Measurements from ENCODE around the gene DIP2C.
"Not testable (repeated sequence)": the region's sequence is repeated elsewhere in the genome, so short reads cannot be mapped to it uniquely, and the experiment has no call there.

DIP2C gene

GRCh38 chr10:472241-472910 lies 217.1 kb downstream of the DIP2C start:
- DNase-seq: no peak

GRCh38 chr10:470339-471003 lies 219.0 kb downstream of the DIP2C start:
- no peak for DNase-seq

DNA sequence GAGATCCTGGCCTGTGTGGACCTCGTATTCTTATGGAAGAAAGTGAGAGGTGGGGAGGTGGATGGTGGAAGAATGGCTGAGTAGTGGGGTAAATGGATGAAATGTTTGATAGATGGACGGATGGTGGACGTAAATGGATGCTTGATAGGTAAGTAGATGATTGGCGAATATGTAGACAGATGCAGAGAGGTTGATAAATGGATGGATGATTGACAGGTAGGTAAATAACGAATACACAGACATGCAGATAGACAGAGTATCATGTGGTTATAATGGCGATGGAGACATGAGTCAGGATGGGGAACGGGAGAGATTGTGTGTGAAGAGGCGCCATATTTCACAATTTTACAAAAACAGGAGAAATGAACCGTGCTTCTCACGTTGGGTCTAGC lies 219.5 kb downstream of the DIP2C start:
- no peak for DNase-seq

- DNase-seq: no peak
Observed at GRCh38 chr10:459743-460142, 229.7 kb downstream of the DIP2C start.

- DNase-seq: no peak
Observed at GRCh38 chr10:458421-458851, 231.0 kb downstream of the DIP2C start.

DNA sequence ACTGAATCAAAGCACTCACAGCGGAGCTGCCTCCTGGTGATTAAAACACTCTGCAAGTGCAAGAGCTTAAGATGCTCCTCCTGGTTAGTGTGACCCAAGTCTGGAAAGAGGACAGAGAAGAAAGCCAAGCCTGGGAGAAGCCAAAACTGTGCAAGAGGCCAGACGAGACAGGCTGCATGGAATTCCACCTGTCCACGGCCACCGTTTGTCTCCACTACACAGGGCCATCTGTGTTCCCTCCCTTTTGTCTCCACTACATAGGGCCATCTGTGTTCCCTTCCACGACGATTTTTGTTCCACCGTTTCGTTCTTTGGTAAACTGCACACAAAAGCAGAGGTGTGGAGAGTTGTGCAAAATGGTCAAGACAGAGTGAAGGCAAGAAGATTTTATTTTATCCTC lies 233.0 kb downstream of the DIP2C start:
- no peak for DNase-seq

DNA sequence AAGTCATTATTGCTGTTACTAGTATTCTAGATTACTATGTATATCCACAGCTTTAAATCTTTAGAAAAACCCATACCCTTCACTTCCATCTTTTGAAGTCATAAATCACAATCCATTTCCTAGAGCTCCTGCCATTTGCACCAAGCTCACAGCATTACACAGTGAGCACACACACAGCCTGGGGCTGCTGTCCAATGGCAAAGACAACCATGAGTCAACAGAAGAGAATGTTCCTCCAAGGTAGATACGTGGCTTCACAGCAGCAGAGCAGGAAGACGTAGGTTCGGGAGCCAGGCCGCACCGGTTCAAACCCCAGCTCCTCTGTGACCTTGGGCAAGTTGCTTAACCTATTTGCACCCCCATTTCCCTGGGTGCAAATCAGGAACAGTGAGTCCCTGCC lies 234.6 kb downstream of the DIP2C start:
- no peak for DNase-seq

GRCh38 chr10:453647-454046 lies 235.8 kb downstream of the DIP2C start:
- no peak for DNase-seq

DNA sequence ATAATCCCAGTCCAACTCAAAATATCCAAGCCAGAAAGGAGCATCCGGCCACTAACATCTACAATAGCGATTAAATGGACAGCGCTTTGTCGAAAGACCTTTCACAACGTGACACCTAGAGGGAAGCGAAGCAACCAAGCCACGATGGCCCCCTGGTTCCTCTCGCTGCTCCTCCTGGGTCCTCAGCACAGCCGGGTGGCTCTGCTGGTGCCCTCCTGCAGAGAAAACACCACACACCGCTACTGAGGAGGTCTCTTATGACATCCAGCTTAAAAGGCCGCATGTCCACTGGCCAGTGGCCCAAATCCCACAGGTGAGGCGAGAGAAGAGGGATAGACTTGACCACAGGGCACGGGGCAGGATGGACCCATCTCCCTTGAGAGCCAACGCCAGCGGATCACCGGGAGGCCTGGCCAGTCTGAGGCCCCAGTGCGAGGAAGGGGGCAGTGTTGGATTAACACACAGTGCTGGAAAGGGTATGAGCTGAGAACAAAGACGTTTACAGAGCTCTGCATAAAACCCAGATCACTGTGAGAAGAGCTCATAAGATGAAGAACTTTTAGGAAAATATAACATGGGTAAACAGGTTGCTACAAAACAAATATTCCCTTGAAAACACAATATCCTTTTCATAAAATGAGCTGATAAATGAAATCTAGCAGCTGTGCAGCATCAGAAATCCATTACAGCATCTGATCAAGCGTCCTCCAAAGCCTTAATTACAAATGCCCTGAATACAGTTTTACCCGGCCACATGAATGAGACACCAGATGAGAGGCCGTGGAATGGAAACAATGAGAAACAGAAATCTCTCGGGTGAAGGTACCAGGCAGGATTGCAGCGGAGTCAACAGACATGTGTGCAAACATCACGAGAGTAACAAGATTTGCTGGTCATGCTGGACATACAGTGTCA lies 236.7 kb downstream of the DIP2C start:
- no peak for DNase-seq

DNA sequence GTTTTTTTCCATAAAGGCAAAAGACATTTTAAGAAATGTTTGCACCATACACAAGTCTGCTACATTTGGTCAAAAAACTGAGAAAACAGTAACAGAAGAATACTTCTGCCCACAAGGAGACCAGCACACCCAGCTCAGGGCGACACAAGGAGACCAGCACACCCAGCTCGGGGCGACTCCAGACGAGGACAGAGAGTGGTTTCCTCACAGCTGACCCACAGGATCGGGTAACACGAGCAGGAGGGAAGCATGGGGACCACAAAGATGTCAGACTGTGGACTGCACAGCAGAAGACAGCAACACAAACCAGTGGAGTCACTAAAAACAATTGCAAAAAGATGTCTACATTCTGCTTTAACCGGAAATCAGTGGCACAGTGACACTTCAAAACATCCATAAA lies 237.6 kb downstream of the DIP2C start:
- DNase-seq: no peak

DNA sequence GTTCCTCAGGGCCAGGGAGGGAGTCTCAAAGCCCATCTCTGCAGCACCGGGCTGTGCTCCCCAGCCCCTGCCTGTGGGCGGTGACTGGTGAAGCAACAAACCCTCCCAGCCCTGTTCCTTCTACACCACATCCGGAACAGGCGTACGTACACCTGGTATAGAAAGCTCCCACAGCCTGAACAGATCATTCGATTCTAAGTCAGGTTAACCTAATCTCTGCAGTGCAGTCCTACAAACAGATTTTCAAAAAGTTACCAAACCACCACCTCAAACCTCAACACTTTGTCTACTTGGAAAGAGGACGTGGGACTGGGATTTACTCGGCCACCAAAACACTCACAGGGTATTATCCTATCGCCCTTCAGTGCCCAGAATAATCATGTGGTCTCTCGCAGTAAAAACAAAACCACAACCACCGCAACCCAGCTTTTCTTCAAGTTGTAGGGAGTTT lies 238.4 kb downstream of the DIP2C start:
- DNase-seq: no peak

DNA sequence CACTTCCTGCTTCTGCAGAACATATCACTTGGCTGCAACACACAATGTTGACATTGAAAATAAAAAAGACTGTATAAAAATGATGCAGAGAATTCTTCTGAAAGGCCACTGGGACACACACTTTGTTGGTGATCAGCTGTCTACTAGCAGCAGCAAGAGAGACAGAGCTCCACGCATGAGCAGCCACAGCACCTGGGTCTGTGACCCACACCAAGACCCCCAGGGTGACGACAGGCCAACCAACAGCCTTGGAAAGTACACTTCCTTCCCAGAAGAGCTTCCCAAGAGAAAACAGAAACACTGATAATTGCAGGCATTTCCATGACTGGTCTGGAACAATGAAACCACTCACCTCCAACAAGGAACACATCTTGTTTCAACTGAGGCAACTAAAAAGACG lies 239.0 kb downstream of the DIP2C start:
- DNase-seq: no peak

DNA sequence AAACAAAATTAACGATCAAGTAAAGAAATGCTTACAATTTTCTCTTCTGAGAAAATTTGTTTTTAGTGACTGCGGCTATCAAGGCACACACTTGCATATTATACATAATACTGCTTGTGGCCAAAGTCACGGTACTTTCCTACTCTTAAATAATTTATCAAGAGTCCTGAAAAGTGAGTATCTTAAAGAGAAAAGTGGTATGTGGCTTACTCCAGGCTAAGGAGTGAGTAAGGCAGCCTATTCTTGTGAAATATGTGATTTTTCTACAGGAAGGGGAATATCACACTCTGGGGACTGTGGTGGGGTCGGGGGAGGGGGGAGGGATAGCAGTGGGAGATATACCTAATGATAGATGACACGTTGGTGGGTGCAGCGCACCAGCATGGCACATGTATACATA lies 240.1 kb downstream of the DIP2C start:
- DNase-seq: not testable (repeated sequence)

DNA sequence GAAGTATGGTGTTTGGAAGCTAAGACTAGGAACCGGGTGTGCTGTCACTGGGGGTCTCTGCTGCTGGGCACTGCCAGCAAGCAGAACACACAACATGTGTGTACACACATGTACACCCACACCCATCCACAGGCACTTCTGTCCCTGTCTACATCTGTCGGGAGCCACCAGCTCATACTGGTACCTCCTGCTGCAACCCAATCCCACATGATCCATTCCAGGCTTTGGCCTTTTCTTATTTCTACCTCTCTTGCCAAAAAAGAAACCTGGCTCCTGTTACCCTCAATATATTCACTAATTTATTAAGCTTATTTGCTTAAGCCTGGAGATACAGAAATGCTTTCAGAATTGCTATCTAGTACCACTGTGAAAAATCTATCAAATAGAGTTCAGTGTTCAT lies 246.0 kb downstream of the DIP2C start:
- DNase-seq: no peak

- DNase-seq: no peak
Observed at GRCh38 chr10:442209-442608, 247.3 kb downstream of the DIP2C start.

- DNase-seq: no peak
Observed at GRCh38 chr10:441659-442058, 247.8 kb downstream of the DIP2C start.

GRCh38 chr10:440127-440526 lies 249.3 kb downstream of the DIP2C start:
- DNase-seq: no peak

DNA sequence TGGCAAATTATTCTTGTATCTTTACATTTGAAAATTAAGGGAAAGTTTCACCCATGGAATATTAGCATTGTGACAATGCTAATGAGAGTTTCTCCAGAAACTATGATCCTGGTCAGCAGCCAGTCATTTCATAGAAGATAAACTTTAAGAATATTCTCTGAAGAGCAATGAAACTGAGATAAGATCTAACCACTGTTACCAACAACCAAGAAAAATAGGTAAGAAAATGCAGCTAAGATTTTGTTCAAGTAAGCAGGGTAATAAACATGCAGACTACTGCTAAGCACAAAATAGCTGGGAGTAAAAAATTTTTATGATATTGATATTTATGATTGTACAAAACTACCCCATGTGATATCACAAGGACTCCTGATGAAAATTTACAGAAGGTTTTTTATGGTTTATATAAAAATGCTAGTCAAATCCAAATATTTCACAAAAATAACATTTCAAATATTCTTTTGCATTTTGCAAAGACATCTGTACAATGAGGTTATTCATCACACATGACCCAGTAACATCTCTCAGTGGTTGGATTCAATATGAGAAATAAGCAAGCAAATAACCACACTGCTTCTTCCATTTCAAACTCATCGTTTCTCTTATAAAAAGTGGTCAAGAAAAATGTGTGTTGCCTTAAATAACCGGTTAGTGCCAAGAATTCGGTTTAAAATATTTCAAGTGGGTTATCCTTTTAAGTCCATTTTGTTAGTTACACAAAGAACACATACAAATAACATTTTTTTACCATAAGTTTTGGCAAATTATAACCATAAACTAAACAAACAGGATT lies 251.6 kb downstream of the DIP2C start:
- DNase-seq: no peak

GRCh38 chr10:436911-437665 lies 252.4 kb downstream of the DIP2C start:
- no peak for DNase-seq

DNA sequence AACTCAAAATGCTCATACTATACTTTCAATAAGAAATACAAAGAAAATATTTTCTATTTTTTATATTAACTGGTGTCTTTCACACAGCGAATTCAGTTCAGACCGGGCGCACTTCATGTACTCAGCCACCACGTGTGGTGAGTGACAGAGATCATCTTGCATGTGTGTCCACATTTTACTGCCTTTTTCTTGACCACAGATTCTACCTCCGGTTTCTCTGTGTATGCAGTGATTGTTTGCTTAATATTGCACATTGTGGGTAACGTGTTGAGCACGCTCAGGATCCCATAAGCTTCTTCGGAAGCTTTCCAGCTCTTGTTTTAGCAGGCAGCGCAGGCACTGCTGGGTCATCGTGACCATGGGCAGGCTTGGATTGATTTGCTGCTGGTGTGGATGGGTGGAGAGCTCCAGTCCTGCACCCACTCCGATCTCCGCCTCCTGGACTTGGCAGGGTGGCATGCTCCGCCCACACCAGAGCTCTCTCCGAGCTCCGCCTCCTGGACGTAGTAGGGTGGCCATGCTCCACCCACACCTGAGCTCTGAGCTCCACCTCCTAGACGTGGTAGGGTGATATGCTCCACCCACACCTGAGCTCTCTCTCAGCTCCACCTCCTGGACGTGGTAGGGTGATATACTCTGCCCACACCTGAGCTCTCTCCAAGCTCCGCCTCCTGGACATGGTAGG lies 253.3 kb downstream of the DIP2C start:
- no peak for DNase-seq

DNA sequence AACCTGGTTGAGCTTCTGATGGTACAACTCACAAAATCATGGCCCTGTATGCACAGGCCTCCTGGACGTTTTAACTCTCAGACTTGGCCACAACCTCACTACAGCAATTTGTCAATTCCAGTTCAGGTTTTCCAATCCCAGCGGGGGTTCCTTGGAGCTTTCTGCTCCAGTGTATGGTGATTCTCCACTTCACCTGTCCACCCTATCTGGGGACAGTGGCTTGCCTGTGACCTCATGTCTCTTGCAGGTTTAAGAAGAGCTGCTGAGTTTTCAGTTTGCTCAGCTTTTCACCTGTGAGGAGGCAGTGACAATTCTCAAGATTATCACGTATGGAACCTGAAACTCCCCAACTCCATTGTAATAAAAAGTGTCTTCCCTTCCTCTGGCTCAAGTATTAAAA lies 254.1 kb downstream of the DIP2C start:
- no peak for DNase-seq

- no peak for DNase-seq
Observed at GRCh38 chr10:429696-430095, 259.8 kb downstream of the DIP2C start.

All from NCI-H187 (cell line).